ENCODE data around the gene ATG7.
"Not testable (repeated sequence)": the region's sequence is repeated elsewhere in the genome, so short reads cannot be mapped to it uniquely, and the experiment has no call there.

ATG7 gene

GRCh38 chr3:11247362-11247761 is 24.8 kb upstream of the ATG7 start:
- Mint-ChIP-seq H3K4me1 (no peaks in the 10 kb centered on the region), H3K36me3 (ENCODE audit: low read depth) (no peaks in the 10 kb centered on the region), H3K27ac (no peak overlapping the region), H3K27me3 (ENCODE audit: low read depth) (peaks cover 3% of the 10 kb centered on the region), H3K9me3 (no peaks in the 10 kb centered on the region), H3K4me3 (no peak overlapping the region)
- TF ChIP-seq, protein P1, sequence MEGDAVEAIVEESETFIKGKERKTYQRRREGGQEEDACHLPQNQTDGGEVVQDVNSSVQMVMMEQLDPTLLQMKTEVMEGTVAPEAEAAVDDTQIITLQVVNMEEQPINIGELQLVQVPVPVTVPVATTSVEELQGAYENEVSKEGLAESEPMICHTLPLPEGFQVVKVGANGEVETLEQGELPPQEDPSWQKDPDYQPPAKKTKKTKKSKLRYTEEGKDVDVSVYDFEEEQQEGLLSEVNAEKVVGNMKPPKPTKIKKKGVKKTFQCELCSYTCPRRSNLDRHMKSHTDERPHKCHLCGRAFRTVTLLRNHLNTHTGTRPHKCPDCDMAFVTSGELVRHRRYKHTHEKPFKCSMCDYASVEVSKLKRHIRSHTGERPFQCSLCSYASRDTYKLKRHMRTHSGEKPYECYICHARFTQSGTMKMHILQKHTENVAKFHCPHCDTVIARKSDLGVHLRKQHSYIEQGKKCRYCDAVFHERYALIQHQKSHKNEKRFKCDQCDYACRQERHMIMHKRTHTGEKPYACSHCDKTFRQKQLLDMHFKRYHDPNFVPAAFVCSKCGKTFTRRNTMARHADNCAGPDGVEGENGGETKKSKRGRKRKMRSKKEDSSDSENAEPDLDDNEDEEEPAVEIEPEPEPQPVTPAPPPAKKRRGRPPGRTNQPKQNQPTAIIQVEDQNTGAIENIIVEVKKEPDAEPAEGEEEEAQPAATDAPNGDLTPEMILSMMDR (IDR thresholded peaks at IDR 0.05; ENCODE audit: unreplicated experiment in 3 of 3), result no peak

- peaks cover 3% of the 10 kb centered on the region for H3K27me3 Mint-ChIP-seq (ENCODE audit: low read depth)
- no peak overlapping the region for H3K27ac Mint-ChIP-seq
- H3K36me3 Mint-ChIP-seq (ENCODE audit: low read depth), result no peaks in the 10 kb centered on the region
- no peaks in the 10 kb centered on the region for H3K4me1 Mint-ChIP-seq
- H3K4me3 Mint-ChIP-seq, result no peak overlapping the region
- TF ChIP-seq, protein P1 (IDR thresholded peaks at IDR 0.05; ENCODE audit: unreplicated experiment in 3 of 3), result no peak
- no peaks in the 10 kb centered on the region for H3K9me3 Mint-ChIP-seq
These were observed 23.6 kb upstream of the ATG7 start for GRCh38 chr3:11248596-11248995.

- TF ChIP-seq, protein P1 (IDR thresholded peaks at IDR 0.05; ENCODE audit: unreplicated experiment in 3 of 3), result no peak
- Mint-ChIP-seq H3K36me3 (ENCODE audit: low read depth) (no peaks in the 10 kb centered on the region), H3K27me3 (ENCODE audit: low read depth) (peaks cover 11% of the 10 kb centered on the region), H3K4me3 (no peak overlapping the region), H3K27ac (no peak overlapping the region), H3K9me3 (no peaks in the 10 kb centered on the region), H3K4me1 (no peaks in the 10 kb centered on the region)
These were observed 21.0 kb upstream of the ATG7 start for GRCh38 chr3:11250902-11251806.

DNA sequence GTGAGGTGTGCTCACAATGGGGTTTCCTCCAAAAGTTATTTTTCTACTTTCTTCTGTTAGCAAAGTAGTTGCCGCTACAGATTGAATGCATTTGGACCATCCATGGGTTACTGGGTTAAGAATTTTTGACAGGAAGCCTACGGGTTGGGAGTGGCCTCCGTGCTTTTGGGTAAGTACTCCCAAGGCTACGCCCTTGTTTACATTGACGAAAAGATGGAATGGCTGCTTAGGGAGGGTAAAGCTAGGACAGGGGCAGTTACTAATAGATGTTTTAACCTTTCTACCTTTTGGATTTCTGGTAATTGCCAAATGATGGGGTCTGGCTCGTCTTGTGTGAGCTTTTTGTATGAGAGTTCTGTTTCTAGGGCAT is 20.4 kb upstream of the ATG7 start:
- Mint-ChIP-seq H3K4me1 (no peaks in the 10 kb centered on the region), H3K36me3 (ENCODE audit: low read depth) (no peaks in the 10 kb centered on the region), H3K27me3 (ENCODE audit: low read depth) (peaks cover 11% of the 10 kb centered on the region), H3K27ac (no peak overlapping the region), H3K9me3 (no peaks in the 10 kb centered on the region), H3K4me3 (no peak overlapping the region)
- TF ChIP-seq, protein P1 (IDR thresholded peaks at IDR 0.05; ENCODE audit: unreplicated experiment in 3 of 3), result no peak

DNA sequence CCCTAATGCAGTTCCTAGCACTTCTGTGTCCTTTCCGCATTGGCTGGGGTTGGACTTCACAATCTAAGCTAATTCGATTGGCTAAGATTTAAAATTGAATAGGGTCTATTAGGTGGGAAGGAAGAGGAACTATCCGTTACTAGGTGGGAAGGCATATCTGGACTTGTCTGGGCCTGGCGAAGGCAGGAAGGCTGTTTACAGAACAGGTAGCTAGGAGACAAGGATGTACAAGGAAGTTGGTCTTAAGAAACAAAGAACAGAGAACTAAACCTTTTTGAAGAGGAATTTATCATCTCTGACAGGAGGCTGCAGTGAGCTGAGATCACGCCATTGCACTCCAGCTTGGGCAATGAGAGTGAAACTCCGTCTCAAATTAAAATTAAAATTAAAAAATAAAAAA is 17.3 kb upstream of the ATG7 start:
- peaks cover 23% of the 10 kb centered on the region for H3K27me3 Mint-ChIP-seq (ENCODE audit: low read depth)
- H3K27ac Mint-ChIP-seq, result no peak overlapping the region
- no peak overlapping the region for H3K4me3 Mint-ChIP-seq
- no peaks in the 10 kb centered on the region for H3K36me3 Mint-ChIP-seq (ENCODE audit: low read depth)
- no peaks in the 10 kb centered on the region for H3K4me1 Mint-ChIP-seq
- TF ChIP-seq, protein P1 (IDR thresholded peaks at IDR 0.05; ENCODE audit: unreplicated experiment in 3 of 3), result no peak
- no peaks in the 10 kb centered on the region for H3K9me3 Mint-ChIP-seq

- H3K27ac Mint-ChIP-seq, result not testable (repeated sequence)
These were observed 16.7 kb upstream of the ATG7 start for GRCh38 chr3:11255537-11255936.

More at GRCh38 chr3:11255537-11255936, 16.7 kb upstream of the ATG7 start:
- not testable (repeated sequence) for H3K4me3 Mint-ChIP-seq; H3K36me3 Mint-ChIP-seq (ENCODE audit: low read depth); H3K9me3 Mint-ChIP-seq; H3K4me1 Mint-ChIP-seq
- peaks cover 29% of the 10 kb centered on the region for H3K27me3 Mint-ChIP-seq (ENCODE audit: low read depth)

Measured in nephron (organoid).